Lung (tissue), 12 donors: ENCODE results near the gene EIF4EBP2. TPM values are rescaled to one million over a fixed set of nuclear protein-coding genes. Genes with fewer than 3 reads are reported as not detected.
A peak's percentile ranks its signal among the peaks of the same experiment; 100 is the strongest.

Source experiments
- ATAC-seq: fragments of 200-7000 bp; cut with Tn5 transposase; one replicate; pipeline ENCODE4 v1.9.1; 2020; ENCODE audit warnings: moderate number of reproducible peaks; ENCODE audit not compliant: insufficient read depth, low FRiP score
- DNase-seq, 3 donors: peaks; one replicate each; pipeline ENCODE4 v3.0.0-alpha.2; 2013 to 2017
- H3K27ac ChIP-seq, 2 donors: one replicate each; pipeline ENCODE4 v1.5.1; 2013; ENCODE audit warnings: mild to moderate bottlenecking in 2 of 2, moderate library complexity in 2 of 2, control low read depth in 1 of 2, inconsistent platforms in 1 of 2, low read depth in 1 of 2, low read length in 1 of 2
- H3K27me3 ChIP-seq, 3 donors: one replicate each; pipeline ENCODE4 v1.5.1; 2013; ENCODE audit warnings: low read length in 2 of 3; ENCODE audit not compliant: control insufficient read depth in 3 of 3, insufficient read depth in 3 of 3
- H3K36me3 ChIP-seq, 4 donors: one replicate each; pipeline ENCODE4 v1.5.1; 2013; ENCODE audit warnings: low read length in 4 of 4, mild to moderate bottlenecking in 1 of 4, moderate library complexity in 1 of 4; ENCODE audit not compliant: control insufficient read depth in 4 of 4, insufficient read depth in 4 of 4
- H3K4me1 ChIP-seq, 5 donors: one replicate each; pipeline ENCODE4 v1.5.1; 2013; ENCODE audit warnings: low read length in 5 of 5, mild to moderate bottlenecking in 2 of 5, moderate library complexity in 1 of 5; ENCODE audit not compliant: control insufficient read depth in 5 of 5, insufficient read depth in 5 of 5
- H3K4me3 ChIP-seq: one replicate; pipeline ENCODE4 v1.5.1; 2013; ENCODE audit warnings: mild to moderate bottlenecking, control low read depth, moderate library complexity
- H3K9ac ChIP-seq, 2 donors: one replicate each; pipeline ENCODE4 v1.5.1; 2013; ENCODE audit warnings: low read length in 2 of 2, control low read depth in 1 of 2; ENCODE audit not compliant: insufficient read depth in 1 of 2
- H3K9me3 ChIP-seq, 4 donors: one replicate each; pipeline ENCODE4 v1.5.1; 2013; ENCODE audit warnings: low read length in 3 of 4, mild to moderate bottlenecking in 1 of 4, moderate library complexity in 1 of 4; ENCODE audit not compliant: control insufficient read depth in 4 of 4, insufficient read depth in 3 of 4
- WGBS, 2 donors: extraction: QIAGEN DNeasy Blood & Tissue Kit; methylation state at CpG; one replicate each; pipeline ENCODE4 v1.1.7; 2013; 5-methylcytosine and 5-hydroxymethylcytosine counted together
- polyA plus RNA-seq, 2 donors: library from polyadenylated mRNA; stranded (reverse); fragments of 200-250 nt; gene quantifications; one replicate each; pipeline ENCODE4 v1.2.1, GENCODE V29; 2013
- total RNA-seq, 2 donors: library from RNA; depleted of rRNA in 1 of 2; stranded (reverse); fragments of >200 nt in 1 of 2; gene quantifications; one replicate each; pipeline ENCODE4 v1.2.1, GENCODE V29; 2014 to 2021
- TF ChIP-seq, protein P1 (sequence below): IDR thresholded peaks from 2 replicates; pipeline ENCODE4 v1.5.1; 2012; ENCODE audit warnings: mild to moderate bottlenecking; ENCODE audit errors: control extremely low read depth, extremely low read depth
- donor health status: control.
- donor health status: control.
- donor health status: Bipolar disorder and iron deficiency.
- donor health status: healthy.
- donor health status: DM: yes; HTN: yes; CAD: no.

The EIF4EBP2 gene
- total and polyA plus RNA-seq, 4 donors: 21.8 to 63.3 (median 41.3) TPM

DNA sequence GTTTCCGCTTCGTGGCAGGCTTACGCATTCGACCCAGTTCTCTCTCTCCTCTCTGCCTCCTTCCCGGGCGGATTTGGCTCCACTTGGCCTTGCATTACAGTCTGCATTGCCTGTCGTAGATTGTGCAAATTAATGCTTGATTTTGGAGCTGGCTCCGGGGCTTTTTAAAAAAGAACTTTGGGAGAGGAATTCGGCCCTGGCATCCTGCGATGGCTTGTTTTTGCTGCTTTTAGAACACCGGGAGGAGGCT, 767 bp downstream of the EIF4EBP2 start:
- no peak for ATAC-seq
- H3K4me1 ChIP-seq: peaks cover 4 to 16% (median 12%) of the 10 kb centered on the region in 5 donors

DNA sequence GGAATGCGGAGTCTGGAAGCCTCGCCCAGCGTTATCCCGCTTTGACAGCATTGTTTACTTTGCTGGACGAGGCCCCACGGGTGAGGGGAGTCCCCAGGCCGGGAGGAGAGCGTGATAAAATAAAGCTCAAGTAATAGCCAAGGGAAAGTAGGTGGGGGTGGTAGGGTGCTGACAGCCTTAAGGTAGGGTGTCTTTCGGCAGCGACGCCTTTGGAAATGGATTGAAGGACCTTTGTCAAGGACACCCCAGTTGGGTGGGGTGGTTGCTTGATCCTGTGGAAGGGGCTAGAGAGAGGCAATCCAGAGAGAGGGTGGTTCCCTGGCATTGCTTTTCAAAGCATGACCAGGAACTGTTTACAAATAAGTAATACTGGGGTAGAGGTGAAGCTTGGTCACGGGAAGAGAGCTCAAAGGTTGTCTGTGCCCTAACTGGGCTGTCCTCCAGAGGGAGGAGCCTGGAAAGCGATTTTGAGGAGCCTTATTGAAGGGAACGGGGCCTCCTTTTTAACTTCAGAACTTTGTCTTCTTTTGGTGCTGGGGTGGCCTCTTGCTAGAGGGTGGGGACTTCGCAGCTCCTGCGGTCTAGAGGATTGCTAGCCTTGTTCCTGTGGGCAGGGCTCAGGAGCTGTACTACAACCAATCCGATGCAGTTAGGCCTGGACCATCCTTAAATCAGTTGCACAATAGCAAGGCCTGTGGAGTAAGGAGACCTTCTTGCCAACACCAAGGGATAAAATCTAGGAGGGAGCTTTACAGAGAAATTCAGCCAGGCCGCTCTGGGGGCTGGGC, 1.3 kb downstream of the EIF4EBP2 start:
- no peaks in the 10 kb centered on the region for H3K27me3 ChIP-seq
- H3K4me3 ChIP-seq: peak overlapping the region; percentile 83
- TF ChIP-seq, protein P1, sequence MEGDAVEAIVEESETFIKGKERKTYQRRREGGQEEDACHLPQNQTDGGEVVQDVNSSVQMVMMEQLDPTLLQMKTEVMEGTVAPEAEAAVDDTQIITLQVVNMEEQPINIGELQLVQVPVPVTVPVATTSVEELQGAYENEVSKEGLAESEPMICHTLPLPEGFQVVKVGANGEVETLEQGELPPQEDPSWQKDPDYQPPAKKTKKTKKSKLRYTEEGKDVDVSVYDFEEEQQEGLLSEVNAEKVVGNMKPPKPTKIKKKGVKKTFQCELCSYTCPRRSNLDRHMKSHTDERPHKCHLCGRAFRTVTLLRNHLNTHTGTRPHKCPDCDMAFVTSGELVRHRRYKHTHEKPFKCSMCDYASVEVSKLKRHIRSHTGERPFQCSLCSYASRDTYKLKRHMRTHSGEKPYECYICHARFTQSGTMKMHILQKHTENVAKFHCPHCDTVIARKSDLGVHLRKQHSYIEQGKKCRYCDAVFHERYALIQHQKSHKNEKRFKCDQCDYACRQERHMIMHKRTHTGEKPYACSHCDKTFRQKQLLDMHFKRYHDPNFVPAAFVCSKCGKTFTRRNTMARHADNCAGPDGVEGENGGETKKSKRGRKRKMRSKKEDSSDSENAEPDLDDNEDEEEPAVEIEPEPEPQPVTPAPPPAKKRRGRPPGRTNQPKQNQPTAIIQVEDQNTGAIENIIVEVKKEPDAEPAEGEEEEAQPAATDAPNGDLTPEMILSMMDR: no peak
- DNase-seq (peak; percentile 87 to 97 (median 95)), ATAC-seq (peak; percentile 75)
- no peaks in the 10 kb centered on the region for H3K36me3 ChIP-seq
- H3K4me1 ChIP-seq: peaks cover 4 to 16% (median 14%) of the 10 kb centered on the region in 5 donors
- H3K9me3 ChIP-seq: no peaks in the 10 kb centered on the region
- peak overlapping the region; percentile 95 to 99 for H3K27ac ChIP-seq
- H3K9ac ChIP-seq: peak overlapping the region; percentile 74 to 95
- WGBS, 2 donors: 1 to 2% methylated on average over 18 of the region's 18 CpGs

More for the DNA sequence above, 767 bp downstream of the EIF4EBP2 start:
- H3K9me3 ChIP-seq: no peaks in the 10 kb centered on the region
- H3K4me3 ChIP-seq: peak overlapping the region; percentile 83
- H3K27ac ChIP-seq: peak overlapping the region; percentile 95 to 99
- DNase-seq: no peak
- H3K27me3 ChIP-seq: no peaks in the 10 kb centered on the region
- H3K36me3 ChIP-seq: no peaks in the 10 kb centered on the region
- TF ChIP-seq, protein P1: no peak
- WGBS, 2 donors: 0% methylated on average over 11 of the region's 11 CpGs
- H3K9ac ChIP-seq: peak overlapping the region; percentile 74 to 95

- H3K4me1 ChIP-seq: peaks cover 6 to 31% (median 13%) of the 10 kb centered on the region in 5 donors
- no peak overlapping the region for H3K4me3 ChIP-seq
- ATAC-seq: no peak
- H3K27ac ChIP-seq: peak overlapping the region in 1 of 2 donors; percentile 21
- TF ChIP-seq, protein P1: no peak
- H3K27me3 ChIP-seq: no peaks in the 10 kb centered on the region
- H3K9ac ChIP-seq: no peak overlapping the region
- 100% methylated on average over 3 of the region's 3 CpGs for WGBS, 2 donors
- peaks cover 0 to 4% (median 0%) of the 10 kb centered on the region in 4 donors for H3K36me3 ChIP-seq
- H3K9me3 ChIP-seq: no peaks in the 10 kb centered on the region
- no peak for DNase-seq
Measured at GRCh38 chr10:70409772-70410171, 5.8 kb downstream of the EIF4EBP2 start.
